Fibroblast of villous mesenchyme (primary cell): ENCODE measurements around the gene FBXO27. TPM values are rescaled to one million over a fixed set of nuclear protein-coding genes. Genes with fewer than 3 reads are reported as not detected.

Experiments
- DNase-seq: peaks from one replicate; pipeline ENCODE4 v3.0.0-alpha.2; 2010; ENCODE audit warnings: low read depth
- H3K4me3 ChIP-seq: 2 replicates; pipeline ENCODE4 v1.5.1; 2011; ENCODE audit warnings: low read depth, mild to moderate bottlenecking, low read length
- CTCF ChIP-seq: IDR thresholded peaks from 2 replicates; pipeline ENCODE4 v1.5.1; 2012; ENCODE audit warnings: low read depth, mild to moderate bottlenecking, low read length; ENCODE audit not compliant: insufficient read depth
- total RNA-seq: library from RNA; depleted of rRNA; stranded (reverse); fragments of >200 nt; gene quantifications from 2 replicates; pipeline ENCODE4 v1.2.3, GENCODE V29; 2012

Gene FBXO27
- total RNA-seq, 1 donor, result 4.7 TPM

GRCh38 chr19:39046037-39046821, 13.9 kb upstream of the FBXO27 start:
- TF ChIP-seq CTCF, result no peak
- DNase-seq, result no peak
- H3K4me3 ChIP-seq, result no peak overlapping the region

- TF ChIP-seq CTCF, result no peak
- H3K4me3 ChIP-seq, result no peak overlapping the region
- no peak for DNase-seq
These were observed 13.2 kb upstream of the FBXO27 start for GRCh38 chr19:39045506-39045905.

- peak; percentile 43 for DNase-seq
- no peak overlapping the region for H3K4me3 ChIP-seq
- peak; percentile 20 for TF ChIP-seq CTCF
These were observed 5.7 kb upstream of the FBXO27 start for GRCh38 chr19:39038098-39038497.

GRCh38 chr19:39037194-39037593, 4.8 kb upstream of the FBXO27 start:
- no peak overlapping the region for H3K4me3 ChIP-seq
- DNase-seq, result no peak
- TF ChIP-seq CTCF, result no peak

GRCh38 chr19:39036581-39036980, 4.2 kb upstream of the FBXO27 start:
- H3K4me3 ChIP-seq, result no peak overlapping the region
- DNase-seq, result no peak
- no peak for TF ChIP-seq CTCF

- no peak for TF ChIP-seq CTCF
- peak; percentile 80 for DNase-seq
These were observed 834 bp downstream of the FBXO27 start for GRCh38 chr19:39031368-39032062.

More at GRCh38 chr19:39031368-39032062, 834 bp downstream of the FBXO27 start:
- peak overlapping the region; percentile 69 for H3K4me3 ChIP-seq
